GDM1 (cell line): ENCODE results near the gene ROMO1.
"Not testable (repeated sequence)": the region's sequence is repeated elsewhere in the genome, so short reads cannot be mapped to it uniquely, and the experiment has no call there.

ENCODE experiments used
- DNase-seq: peaks from one replicate; lab custom pipeline; 2025; lab: John Stamatoyannopoulos, UW

The ROMO1 gene

GRCh38 chr20:35710884-35711587 is 11.8 kb downstream of the ROMO1 start:
- no peak for DNase-seq

GRCh38 chr20:35711588-35712209 is 12.5 kb downstream of the ROMO1 start:
- DNase-seq = no peak

GRCh38 chr20:35713120-35713519 is 13.9 kb downstream of the ROMO1 start:
- not testable (repeated sequence) for DNase-seq

- DNase-seq = no peak
Measured at GRCh38 chr20:35714127-35714526, 14.9 kb downstream of the ROMO1 start.

GRCh38 chr20:35715652-35716051 is 16.4 kb downstream of the ROMO1 start:
- DNase-seq = no peak

- no peak for DNase-seq
Measured at GRCh38 chr20:35716330-35716729, 17.1 kb downstream of the ROMO1 start.

GRCh38 chr20:35718321-35718720 is 19.1 kb downstream of the ROMO1 start:
- not testable (repeated sequence) for DNase-seq

- no peak for DNase-seq
Measured at GRCh38 chr20:35718972-35719635, 19.9 kb downstream of the ROMO1 start.

GRCh38 chr20:35719717-35720116 is 20.5 kb downstream of the ROMO1 start:
- DNase-seq = no peak

GRCh38 chr20:35720165-35721123 is 21.2 kb downstream of the ROMO1 start:
- no peak for DNase-seq

GRCh38 chr20:35721219-35721618 is 22.0 kb downstream of the ROMO1 start:
- DNase-seq = no peak

- no peak for DNase-seq
Measured at GRCh38 chr20:35721621-35722020, 22.4 kb downstream of the ROMO1 start.

- not testable (repeated sequence) for DNase-seq
Measured at GRCh38 chr20:35723275-35723639, 24.1 kb downstream of the ROMO1 start.

GRCh38 chr20:35723652-35724320 is 24.6 kb downstream of the ROMO1 start:
- DNase-seq = not testable (repeated sequence)

- DNase-seq = no peak
Measured at GRCh38 chr20:35724321-35725230, 25.4 kb downstream of the ROMO1 start.

GRCh38 chr20:35726842-35727711 is 27.9 kb downstream of the ROMO1 start:
- DNase-seq = no peak

GRCh38 chr20:35729283-35729807 is 30.1 kb downstream of the ROMO1 start:
- DNase-seq = no peak

- no peak for DNase-seq
Measured at GRCh38 chr20:35729836-35730582, 30.8 kb downstream of the ROMO1 start.
